Measurements from ENCODE around the gene TMIE. TPM values are rescaled to one million over a fixed set of nuclear protein-coding genes. Genes with fewer than 3 reads are reported as not detected.
A peak's percentile ranks its signal among the peaks of the same experiment; 100 is the strongest.

The TMIE gene
- total RNA-seq, 1 donor from 2014 or later = 0.44 TPM

DNA sequence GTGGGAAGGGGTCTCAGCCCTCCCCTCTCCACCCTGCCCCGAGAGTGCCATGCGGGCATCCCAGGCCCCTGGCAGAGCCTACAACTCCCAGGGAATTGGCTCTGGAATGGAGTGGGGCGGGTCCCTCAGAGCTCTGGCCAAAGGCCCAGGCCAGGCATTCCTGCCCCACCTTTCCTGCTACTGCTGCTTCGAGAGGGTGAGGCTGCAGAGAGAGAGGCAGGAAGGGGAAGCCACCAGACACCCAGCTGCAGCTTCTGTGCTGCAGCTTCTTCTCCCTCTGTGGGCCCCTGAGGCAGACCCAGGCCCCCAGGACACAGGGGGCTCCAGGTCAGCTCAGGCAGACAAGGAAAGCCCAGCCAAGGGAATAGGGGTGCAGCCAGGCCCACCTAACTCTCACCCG, 10.4 kb upstream of the TMIE start:
- TF ChIP-seq, protein P1, sequence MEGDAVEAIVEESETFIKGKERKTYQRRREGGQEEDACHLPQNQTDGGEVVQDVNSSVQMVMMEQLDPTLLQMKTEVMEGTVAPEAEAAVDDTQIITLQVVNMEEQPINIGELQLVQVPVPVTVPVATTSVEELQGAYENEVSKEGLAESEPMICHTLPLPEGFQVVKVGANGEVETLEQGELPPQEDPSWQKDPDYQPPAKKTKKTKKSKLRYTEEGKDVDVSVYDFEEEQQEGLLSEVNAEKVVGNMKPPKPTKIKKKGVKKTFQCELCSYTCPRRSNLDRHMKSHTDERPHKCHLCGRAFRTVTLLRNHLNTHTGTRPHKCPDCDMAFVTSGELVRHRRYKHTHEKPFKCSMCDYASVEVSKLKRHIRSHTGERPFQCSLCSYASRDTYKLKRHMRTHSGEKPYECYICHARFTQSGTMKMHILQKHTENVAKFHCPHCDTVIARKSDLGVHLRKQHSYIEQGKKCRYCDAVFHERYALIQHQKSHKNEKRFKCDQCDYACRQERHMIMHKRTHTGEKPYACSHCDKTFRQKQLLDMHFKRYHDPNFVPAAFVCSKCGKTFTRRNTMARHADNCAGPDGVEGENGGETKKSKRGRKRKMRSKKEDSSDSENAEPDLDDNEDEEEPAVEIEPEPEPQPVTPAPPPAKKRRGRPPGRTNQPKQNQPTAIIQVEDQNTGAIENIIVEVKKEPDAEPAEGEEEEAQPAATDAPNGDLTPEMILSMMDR (IDR thresholded peaks at IDR 0.05) = no peak
- intact Hi-C loops (cut with micrococcal nuclease) = no loop called here
- no peak for ATAC-seq (ENCODE audit: low read depth)
- no peak overlapping the region for H3K27ac Mint-ChIP-seq
- H3K27me3 Mint-ChIP-seq = peaks cover 20% of the 10 kb centered on the region
- POLR2A ChIA-PET = no interaction called here
- H3K9me3 Mint-ChIP-seq = no peaks in the 10 kb centered on the region
- DNase-seq = no peak
- no peak overlapping the region for H3K4me3 Mint-ChIP-seq
- H3K36me3 Mint-ChIP-seq (ENCODE audit: low read depth) = no peaks in the 10 kb centered on the region
- CTCF ChIA-PET = no interaction called here
- H3K4me1 Mint-ChIP-seq = peaks cover 29% of the 10 kb centered on the region

DNA sequence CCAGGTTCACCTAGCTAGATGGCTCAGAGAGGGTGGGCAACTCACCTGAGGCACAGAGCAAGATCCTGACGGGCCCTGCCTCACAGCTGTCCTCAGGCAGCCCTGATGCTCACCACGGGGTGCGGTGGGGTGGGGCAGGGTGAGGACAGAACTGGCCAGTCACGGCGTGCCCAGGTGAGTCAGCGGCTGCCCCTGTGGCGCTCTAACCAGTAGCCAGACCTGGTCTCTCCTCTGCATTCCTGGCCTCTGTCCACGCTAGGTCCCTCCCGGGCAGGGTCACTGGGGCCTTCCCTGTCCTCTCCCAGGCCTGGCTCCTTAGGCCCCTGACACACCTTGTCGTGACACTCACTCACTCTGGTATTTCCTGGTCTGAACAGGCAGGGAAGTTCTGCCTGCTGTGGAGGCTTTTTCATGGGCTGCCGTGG, 8.6 kb upstream of the TMIE start:
- no peak for ATAC-seq (ENCODE audit: low read depth)
- Mint-ChIP-seq H3K36me3 (ENCODE audit: low read depth) (no peaks in the 10 kb centered on the region), H3K27ac (no peak overlapping the region), H3K9me3 (no peaks in the 10 kb centered on the region), H3K27me3 (peaks cover 20% of the 10 kb centered on the region), H3K4me3 (peak overlapping the region; percentile 83), H3K4me1 (peaks cover 32% of the 10 kb centered on the region)
- ChIA-PET POLR2A (no interaction called here), CTCF (no interaction called here)
- intact Hi-C loops (cut with micrococcal nuclease) = no loop called here
- TF ChIP-seq, protein P1 (IDR thresholded peaks at IDR 0.05) = no peak
- DNase-seq = no peak

- CTCF ChIA-PET = no interaction called here
- POLR2A ChIA-PET = interaction anchor here (0.6 kb wide), 2 partner anchors 754 to 1004 kb away, joined by 3 read pairs; partner anchors contain the start of gene SACM1L
- peaks cover 32% of the 10 kb centered on the region for H3K4me1 Mint-ChIP-seq
- DNase-seq (peak; percentile 60), ATAC-seq (ENCODE audit: low read depth) (peak; percentile 74)
- H3K4me3 Mint-ChIP-seq = peak within 1 kb of the TSS; percentile 83
- no peak within 1 kb of the TSS for H3K27ac Mint-ChIP-seq
- H3K27me3 Mint-ChIP-seq = peaks cover 20% of the 10 kb centered on the region
- no peaks in the 10 kb centered on the region for H3K9me3 Mint-ChIP-seq
- intact Hi-C loops (cut with micrococcal nuclease) = no loop called here
- TF ChIP-seq, protein P1 (IDR thresholded peaks at IDR 0.05) = no peak
- no peaks in the 10 kb centered on the region for H3K36me3 Mint-ChIP-seq (ENCODE audit: low read depth)
Observed at GRCh38 chr3:46693038-46693891, 7.9 kb upstream of the TMIE start, which contains the start of gene ALS2CL. TSS of gene ALS2CL (minus strand) at chr3:46693679. CDS start at chr3:46689440, 4,239 bp downstream.

GRCh38 chr3:46693892-46694226, 7.3 kb upstream of the TMIE start:
- Mint-ChIP-seq H3K27ac (no peak overlapping the region), H3K4me1 (peaks cover 32% of the 10 kb centered on the region), H3K4me3 (peak overlapping the region; percentile 63), H3K27me3 (peaks cover 20% of the 10 kb centered on the region), H3K9me3 (no peaks in the 10 kb centered on the region), H3K36me3 (ENCODE audit: low read depth) (no peaks in the 10 kb centered on the region)
- intact Hi-C loops (cut with micrococcal nuclease) = loop anchor here (2.0 kb wide), 1 partner anchor 205 kb away; no protein-coding TSS in a partner anchor
- DNase-seq (no peak), ATAC-seq (ENCODE audit: low read depth) (peak; percentile 68)
- ChIA-PET POLR2A (interaction anchor here (0.6 kb wide), 1 partner anchor 754 kb away, joined by 3 read pairs; no protein-coding TSS in a partner anchor), CTCF (no interaction called here)
- TF ChIP-seq, protein P1 (IDR thresholded peaks at IDR 0.05) = no peak

DNA sequence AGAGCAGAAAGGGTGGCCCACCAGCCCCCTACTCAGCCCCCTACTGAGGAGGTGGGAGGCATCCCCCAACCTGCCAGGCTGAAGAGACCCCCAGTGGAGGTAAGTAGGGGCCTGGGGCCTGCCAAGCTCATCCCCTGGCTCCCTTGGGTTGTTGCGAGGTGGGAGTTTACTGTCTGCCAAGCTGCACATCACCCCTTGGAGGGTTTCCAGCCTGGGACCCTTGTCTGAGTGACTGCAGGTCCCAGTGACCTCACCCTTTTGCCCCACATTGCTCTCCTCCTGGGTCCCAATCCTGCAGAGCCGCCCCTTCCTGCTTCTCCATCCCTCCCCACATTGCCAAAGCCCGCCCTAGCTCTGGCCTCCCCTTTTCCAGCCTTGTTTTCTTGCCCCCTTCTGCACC, 6.7 kb upstream of the TMIE start:
- H3K9me3 Mint-ChIP-seq = no peaks in the 10 kb centered on the region
- POLR2A ChIA-PET = no interaction called here
- CTCF ChIA-PET = no interaction called here
- DNase-seq = no peak
- intact Hi-C loops (cut with micrococcal nuclease) = loop anchor here (2.0 kb wide), 1 partner anchor 206 kb away; no protein-coding TSS in a partner anchor
- TF ChIP-seq, protein P1 (IDR thresholded peaks at IDR 0.05) = no peak
- H3K27me3 Mint-ChIP-seq = peaks cover 18% of the 10 kb centered on the region
- H3K4me1 Mint-ChIP-seq = peaks cover 32% of the 10 kb centered on the region
- H3K36me3 Mint-ChIP-seq (ENCODE audit: low read depth) = no peaks in the 10 kb centered on the region
- peak overlapping the region; percentile 53 for H3K27ac Mint-ChIP-seq
- no peak overlapping the region for H3K4me3 Mint-ChIP-seq
- ATAC-seq (ENCODE audit: low read depth) = no peak

Measured in activated B cell treated with CpG ODN at 0.5 μM for 24 hours (primary cell).